RWPE2 (cell line): ENCODE results near the gene GPR149.
A peak's percentile ranks its signal among the peaks of the same experiment; 100 is the strongest.

Source experiments
- ATAC-seq: fragments of 200-7000 bp; cut with Tn5 transposase; 3 replicates; pipeline ENCODE4 v1.9.1; 2021; ENCODE audit warnings: low read depth
- DNase-seq: peaks from one replicate; pipeline ENCODE4 v3.0.0-alpha.2; 2020; ENCODE audit warnings: low spot score
- H3K27ac ChIP-seq: fragments of 450-650 bp; 2 replicates; pipeline ENCODE4 v1.5.1; 2017; ENCODE audit warnings: mild to moderate bottlenecking; ENCODE audit not compliant: poor library complexity, severe bottlenecking
- H3K27me3 ChIP-seq: fragments of 250-450 bp; sonication (Bioruptor Pico); 2 replicates; pipeline ENCODE4 v1.5.1; 2021; ENCODE audit warnings: mild to moderate bottlenecking, moderate library complexity; ENCODE audit not compliant: insufficient read depth, poor library complexity, severe bottlenecking
- H3K36me3 ChIP-seq: fragments of 250-450 bp; sonication (Bioruptor Pico); 2 replicates; pipeline ENCODE4 v1.5.1; 2020; ENCODE audit warnings: low read depth, mild to moderate bottlenecking, moderate library complexity
- H3K4me1 ChIP-seq: fragments of 250-450 bp; sonication (Bioruptor Pico); 2 replicates; pipeline ENCODE4 v1.5.1; 2021; ENCODE audit warnings: mild to moderate bottlenecking, moderate library complexity; ENCODE audit not compliant: insufficient read depth, poor library complexity, severe bottlenecking
- H3K4me3 ChIP-seq: fragments of 250-450 bp; sonication (Bioruptor Pico); 2 replicates; pipeline ENCODE4 v1.5.1; 2021; ENCODE audit warnings: mild to moderate bottlenecking, moderate library complexity; ENCODE audit not compliant: severe bottlenecking
- H3K9me3 ChIP-seq: fragments of 250-450 bp; sonication (Bioruptor Pico); 2 replicates; pipeline ENCODE4 v1.5.1; 2021; ENCODE audit warnings: mild to moderate bottlenecking, moderate library complexity; ENCODE audit not compliant: severe bottlenecking
- CTCF ChIP-seq: fragments of 450-650 bp; IDR thresholded peaks from one replicate; pipeline ENCODE4 v1.5.1; 2017; ENCODE audit warnings: mild to moderate bottlenecking, moderate library complexity; ENCODE audit not compliant: poor library complexity, severe bottlenecking

The GPR149 gene

GRCh38 chr3:154314152-154314551, 115.8 kb downstream of the GPR149 start:
- no peak for DNase-seq
- no peaks in the 10 kb centered on the region for H3K9me3 ChIP-seq
- TF ChIP-seq CTCF, result no peak
- peaks cover 65% of the 10 kb centered on the region for H3K36me3 ChIP-seq
- no peak for ATAC-seq
- no peaks in the 10 kb centered on the region for H3K27me3 ChIP-seq
- no peaks in the 10 kb centered on the region for H3K4me1 ChIP-seq
- H3K27ac ChIP-seq, result no peak overlapping the region
- no peak overlapping the region for H3K4me3 ChIP-seq

GRCh38 chr3:154310840-154311239, 119.2 kb downstream of the GPR149 start:
- DNase-seq (no peak), ATAC-seq (no peak)
- TF ChIP-seq CTCF, result no peak
- no peak overlapping the region for H3K4me3 ChIP-seq
- no peaks in the 10 kb centered on the region for H3K27me3 ChIP-seq
- H3K4me1 ChIP-seq, result no peaks in the 10 kb centered on the region
- no peaks in the 10 kb centered on the region for H3K9me3 ChIP-seq
- peaks cover 91% of the 10 kb centered on the region for H3K36me3 ChIP-seq
- no peak overlapping the region for H3K27ac ChIP-seq

GRCh38 chr3:154307363-154307762, 122.6 kb downstream of the GPR149 start:
- ATAC-seq, result no peak
- no peak overlapping the region for H3K27ac ChIP-seq
- DNase-seq, result no peak
- no peak overlapping the region for H3K4me3 ChIP-seq
- no peak for TF ChIP-seq CTCF
- H3K27me3 ChIP-seq, result no peaks in the 10 kb centered on the region
- no peaks in the 10 kb centered on the region for H3K4me1 ChIP-seq
- no peaks in the 10 kb centered on the region for H3K9me3 ChIP-seq
- peaks cover 96% of the 10 kb centered on the region for H3K36me3 ChIP-seq

DNA sequence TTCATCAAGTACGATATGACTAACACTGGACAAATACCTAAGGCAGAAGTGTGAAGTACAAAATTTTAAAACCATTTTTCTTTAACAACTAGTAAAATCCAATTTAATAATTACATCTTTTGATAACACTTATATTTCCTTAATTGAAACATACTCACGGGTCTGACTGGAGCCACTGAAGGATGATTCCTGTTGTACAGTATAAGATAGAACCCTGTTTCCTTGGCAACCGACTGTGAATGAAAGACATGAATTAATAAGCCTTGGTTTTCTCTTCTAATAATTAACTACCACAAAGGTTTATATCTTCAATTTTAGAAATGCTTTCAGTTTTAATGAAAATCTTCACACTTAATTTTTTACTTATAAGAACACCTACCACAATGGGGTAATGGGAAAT, 125.1 kb downstream of the GPR149 start:
- Histone ChIP-seq H3K4me3 (no peak overlapping the region), H3K4me1 (no peaks in the 10 kb centered on the region), H3K27ac (no peak overlapping the region), H3K36me3 (peaks cover 99% of the 10 kb centered on the region), H3K9me3 (no peaks in the 10 kb centered on the region), H3K27me3 (no peaks in the 10 kb centered on the region)
- ATAC-seq, result no peak
- no peak for TF ChIP-seq CTCF
- no peak for DNase-seq

DNA sequence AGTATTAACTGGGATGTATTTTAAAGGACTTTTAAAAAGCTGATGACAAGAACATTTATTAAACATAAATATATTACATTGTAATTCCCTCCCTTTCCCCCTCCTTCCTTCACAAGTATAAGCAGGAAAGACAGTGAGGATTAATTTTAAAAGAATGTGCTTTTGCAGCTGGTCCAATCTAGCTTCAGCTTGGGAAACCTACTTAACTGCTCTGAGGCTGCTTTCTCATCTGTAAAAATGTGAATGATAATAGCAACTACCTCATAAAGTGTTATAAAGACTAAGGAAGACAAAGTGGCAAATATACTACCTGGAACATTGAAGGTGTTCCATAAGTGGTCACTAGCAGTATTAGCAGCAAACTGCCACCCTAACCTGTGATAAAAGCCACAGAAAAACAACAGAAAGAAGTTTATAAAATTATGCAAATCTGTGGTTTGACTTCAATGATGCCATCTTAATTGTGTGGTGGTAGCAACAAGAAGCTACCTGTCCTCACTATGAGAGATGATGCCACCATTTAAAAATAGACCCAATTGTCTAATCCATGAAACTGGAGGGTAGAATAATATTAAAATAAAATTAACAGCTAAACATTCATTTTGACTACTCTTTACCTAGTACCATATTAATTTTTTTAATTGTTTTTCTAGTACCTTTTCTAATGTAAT, 125.7 kb downstream of the GPR149 start:
- ATAC-seq, result peak; percentile 36; the same call in 1 of the 3 replicates
- Histone ChIP-seq H3K27me3 (no peaks in the 10 kb centered on the region), H3K36me3 (peaks cover 99% of the 10 kb centered on the region), H3K27ac (no peak overlapping the region), H3K4me3 (no peak overlapping the region), H3K4me1 (no peaks in the 10 kb centered on the region), H3K9me3 (no peaks in the 10 kb centered on the region)
- TF ChIP-seq CTCF, result no peak
- no peak for DNase-seq
